Measurements from ENCODE around the gene CDC42BPB.

- TF ChIP-seq CTCF (IDR thresholded peaks at IDR 0.05) (no peak), POLR2A (IDR thresholded peaks at IDR 0.05) (no peak)
Measured at GRCh38 chr14:102911541-102911951, 145.8 kb downstream of the CDC42BPB start.

Data from Peyer's patch (tissue), 4 donors.